ENCODE data around the gene SLC39A2. TPM values are rescaled to one million over a fixed set of nuclear protein-coding genes. Genes with fewer than 3 reads are reported as not detected.

Gene SLC39A2
- total RNA-seq, 2 donors from 2014 or later, result 0.35 to 0.46 TPM

DNA sequence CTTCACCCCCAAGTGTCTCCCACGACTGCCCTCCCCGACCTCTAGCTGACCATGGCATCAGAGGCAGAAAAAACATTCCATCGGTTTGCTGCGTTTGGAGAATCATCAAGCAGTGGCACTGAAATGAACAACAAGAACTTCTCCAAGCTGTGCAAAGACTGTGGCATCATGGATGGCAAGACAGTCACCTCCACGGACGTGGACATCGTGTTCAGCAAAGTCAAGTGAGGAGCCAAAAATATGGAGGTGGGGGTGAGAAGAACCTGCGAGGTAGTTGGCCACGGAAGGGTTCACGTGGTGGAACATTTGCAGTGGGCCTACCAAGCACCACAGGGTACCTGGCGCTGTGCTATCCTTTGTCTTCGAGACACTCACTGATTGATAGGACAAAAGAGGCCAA lies 31.4 kb downstream of the SLC39A2 start:
- Histone ChIP-seq H3K4me1 (ENCODE audit: control insufficient read depth, insufficient read depth, low read length) (no peaks in the 10 kb centered on the region), H3K9ac (ENCODE audit: extremely low read depth, low read length, poor library complexity, severe bottlenecking) (no peak overlapping the region), H3K4me3 (ENCODE audit: low read length) (no peak overlapping the region), H3K9me3 (ENCODE audit: control insufficient read depth, low read length) (no peaks in the 10 kb centered on the region), H3K27me3 (ENCODE audit: control insufficient read depth, insufficient read depth, low read length, poor library complexity, severe bottlenecking) (no peaks in the 10 kb centered on the region), H3K36me3 (ENCODE audit: control insufficient read depth, insufficient read depth, low read length) (no peaks in the 10 kb centered on the region), H3K27ac (ENCODE audit: low read depth, low read length) (no peak overlapping the region)
- no peak overlapping the region for H3K27ac Mint-ChIP-seq
- no peaks in the 10 kb centered on the region for H3K9me3 Mint-ChIP-seq
- peaks cover 15% of the 10 kb centered on the region for H3K4me1 Mint-ChIP-seq
- H3K4me3 Mint-ChIP-seq, result no peak overlapping the region
- TF ChIP-seq, protein P1, sequence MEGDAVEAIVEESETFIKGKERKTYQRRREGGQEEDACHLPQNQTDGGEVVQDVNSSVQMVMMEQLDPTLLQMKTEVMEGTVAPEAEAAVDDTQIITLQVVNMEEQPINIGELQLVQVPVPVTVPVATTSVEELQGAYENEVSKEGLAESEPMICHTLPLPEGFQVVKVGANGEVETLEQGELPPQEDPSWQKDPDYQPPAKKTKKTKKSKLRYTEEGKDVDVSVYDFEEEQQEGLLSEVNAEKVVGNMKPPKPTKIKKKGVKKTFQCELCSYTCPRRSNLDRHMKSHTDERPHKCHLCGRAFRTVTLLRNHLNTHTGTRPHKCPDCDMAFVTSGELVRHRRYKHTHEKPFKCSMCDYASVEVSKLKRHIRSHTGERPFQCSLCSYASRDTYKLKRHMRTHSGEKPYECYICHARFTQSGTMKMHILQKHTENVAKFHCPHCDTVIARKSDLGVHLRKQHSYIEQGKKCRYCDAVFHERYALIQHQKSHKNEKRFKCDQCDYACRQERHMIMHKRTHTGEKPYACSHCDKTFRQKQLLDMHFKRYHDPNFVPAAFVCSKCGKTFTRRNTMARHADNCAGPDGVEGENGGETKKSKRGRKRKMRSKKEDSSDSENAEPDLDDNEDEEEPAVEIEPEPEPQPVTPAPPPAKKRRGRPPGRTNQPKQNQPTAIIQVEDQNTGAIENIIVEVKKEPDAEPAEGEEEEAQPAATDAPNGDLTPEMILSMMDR (conservative IDR thresholded peaks at IDR 0.05), result no peak
- H3K36me3 Mint-ChIP-seq (ENCODE audit: low read depth), result no peaks in the 10 kb centered on the region
- peaks cover 32% of the 10 kb centered on the region for H3K27me3 Mint-ChIP-seq (ENCODE audit: insufficient read depth)
- no peak for DNase-seq
- 87 to 90% methylated on average over 11 to 12 of the region's 12 CpGs for WGBS, 2 experiments (ENCODE audit: insufficient coverage in 1 of 2, insufficient read length in 1 of 2)

DNA sequence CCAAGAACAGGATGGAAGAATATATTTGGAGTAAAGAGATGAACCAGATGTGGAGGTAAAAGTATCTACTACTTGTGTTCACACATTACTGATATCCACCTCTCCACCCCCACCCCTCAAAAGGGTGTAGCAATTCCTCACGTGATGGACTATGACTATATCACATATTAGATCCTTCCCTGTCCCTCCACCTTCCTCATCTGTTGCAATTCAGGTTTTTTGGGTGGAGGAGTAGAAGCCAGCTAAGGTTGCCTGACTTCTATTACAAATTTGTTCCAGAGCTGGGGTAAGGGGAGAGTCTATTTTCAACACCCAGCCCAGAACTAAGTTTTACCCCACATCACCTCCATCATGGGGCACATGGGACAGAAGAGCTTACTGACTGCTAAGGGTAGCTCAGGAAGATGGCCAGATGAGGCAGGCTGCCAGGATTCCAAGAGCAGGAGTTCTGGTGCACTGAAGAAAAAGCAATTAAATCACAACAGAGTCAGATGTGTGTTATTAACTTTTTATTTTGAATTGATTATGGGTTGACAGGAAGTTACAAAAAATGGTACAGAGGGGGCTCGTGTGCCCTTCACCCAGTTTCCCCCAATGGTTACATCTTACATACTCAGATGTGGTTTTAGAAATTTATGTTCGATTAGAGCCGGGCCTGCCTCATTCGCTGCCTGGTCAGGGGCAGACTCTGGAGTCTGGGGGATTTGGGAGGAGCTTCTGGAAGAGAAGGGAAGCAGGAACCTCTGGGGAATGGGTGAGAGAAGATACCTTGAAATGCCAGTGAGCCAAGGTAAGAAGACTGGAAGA lies 33.4 kb downstream of the SLC39A2 start:
- 80 to 91% methylated on average over 1 to 5 of the region's 5 CpGs for WGBS, 2 experiments (ENCODE audit: insufficient coverage in 1 of 2, insufficient read length in 1 of 2)
- no peaks in the 10 kb centered on the region for H3K4me1 ChIP-seq (ENCODE audit: control insufficient read depth, insufficient read depth, low read length)
- Mint-ChIP-seq H3K9me3 (no peaks in the 10 kb centered on the region), H3K36me3 (ENCODE audit: low read depth) (no peaks in the 10 kb centered on the region), H3K4me3 (no peak overlapping the region), H3K27ac (no peak overlapping the region), H3K27me3 (ENCODE audit: insufficient read depth) (peaks cover 36% of the 10 kb centered on the region), H3K4me1 (no peaks in the 10 kb centered on the region)
- no peaks in the 10 kb centered on the region for H3K27me3 ChIP-seq (ENCODE audit: control insufficient read depth, insufficient read depth, low read length, poor library complexity, severe bottlenecking)
- H3K4me3 ChIP-seq (ENCODE audit: low read length), result no peak overlapping the region
- H3K27ac ChIP-seq (ENCODE audit: low read depth, low read length), result no peak overlapping the region
- H3K36me3 ChIP-seq (ENCODE audit: control insufficient read depth, insufficient read depth, low read length), result no peaks in the 10 kb centered on the region
- no peak for DNase-seq
- no peak overlapping the region for H3K9ac ChIP-seq (ENCODE audit: extremely low read depth, low read length, poor library complexity, severe bottlenecking)
- no peaks in the 10 kb centered on the region for H3K9me3 ChIP-seq (ENCODE audit: control insufficient read depth, low read length)
- TF ChIP-seq, protein P1 (conservative IDR thresholded peaks at IDR 0.05), result no peak

DNA sequence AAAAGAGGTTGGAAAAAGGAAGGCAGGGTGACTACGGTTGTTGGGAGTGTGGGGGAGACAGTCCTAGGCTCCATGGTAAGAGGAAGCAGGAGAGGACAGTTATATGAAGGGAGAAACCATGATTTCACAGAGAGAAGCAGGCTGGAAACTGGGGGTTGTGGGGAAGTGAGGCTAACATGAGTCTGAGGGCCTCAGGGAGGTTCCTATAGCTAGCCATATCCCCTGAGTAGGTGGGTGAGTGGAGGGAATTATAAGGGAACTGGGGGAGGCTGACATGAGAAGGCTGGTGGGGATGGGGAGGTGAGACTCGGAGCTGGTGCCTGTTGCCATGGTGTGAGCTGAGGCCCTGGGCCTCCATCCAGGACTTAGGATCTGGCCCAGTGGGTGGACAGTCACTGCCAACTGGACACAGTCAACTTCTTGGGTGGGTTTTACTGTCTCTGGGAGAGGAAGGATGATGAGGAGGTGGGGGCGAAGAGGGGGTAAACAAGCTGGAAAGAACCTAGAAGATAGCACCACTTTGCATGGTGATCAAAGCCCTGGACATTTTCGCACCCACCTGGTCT lies 34.1 kb downstream of the SLC39A2 start:
- 92% methylated on average over 4 of the region's 4 CpGs for WGBS, 2 experiments (ENCODE audit: insufficient coverage in 1 of 2, insufficient read length in 1 of 2)
- peaks cover 36% of the 10 kb centered on the region for H3K27me3 Mint-ChIP-seq (ENCODE audit: insufficient read depth)
- no peak overlapping the region for H3K27ac Mint-ChIP-seq
- H3K27me3 ChIP-seq (ENCODE audit: control insufficient read depth, insufficient read depth, low read length, poor library complexity, severe bottlenecking), result no peaks in the 10 kb centered on the region
- no peaks in the 10 kb centered on the region for H3K9me3 ChIP-seq (ENCODE audit: control insufficient read depth, low read length)
- H3K27ac ChIP-seq (ENCODE audit: low read depth, low read length), result no peak overlapping the region
- no peak for DNase-seq
- H3K36me3 Mint-ChIP-seq (ENCODE audit: low read depth), result no peaks in the 10 kb centered on the region
- TF ChIP-seq, protein P1 (conservative IDR thresholded peaks at IDR 0.05), result no peak
- H3K4me3 Mint-ChIP-seq, result no peak overlapping the region
- no peaks in the 10 kb centered on the region for H3K4me1 ChIP-seq (ENCODE audit: control insufficient read depth, insufficient read depth, low read length)
- H3K36me3 ChIP-seq (ENCODE audit: control insufficient read depth, insufficient read depth, low read length), result no peaks in the 10 kb centered on the region
- H3K9ac ChIP-seq (ENCODE audit: extremely low read depth, low read length, poor library complexity, severe bottlenecking), result no peak overlapping the region
- no peak overlapping the region for H3K4me3 ChIP-seq (ENCODE audit: low read length)
- H3K4me1 Mint-ChIP-seq, result peaks cover 2% of the 10 kb centered on the region
- no peaks in the 10 kb centered on the region for H3K9me3 Mint-ChIP-seq
